D721Med (cell line): ENCODE measurements around the gene PRR36.

Experiments used
- DNase-seq: peaks from one replicate; pipeline ENCODE4 v3.0.0; 2011; ENCODE audit warnings: low spot score; ENCODE audit not compliant: insufficient read length
- FAIRE-seq: peaks from 2 replicates; lab custom pipeline; 2011; peaks lifted over from hg19 to GRCh38; lab: Jason Lieb, UNC
- CTCF ChIP-seq: IDR thresholded peaks from 2 replicates; pipeline ENCODE4 v1.5.1; 2012; ENCODE audit warnings: mild to moderate bottlenecking, control low read depth; ENCODE audit not compliant: insufficient read depth; ENCODE audit errors: missing control alignments

Gene PRR36

GRCh38 chr19:7869453-7869909 lies 4.7 kb downstream of the PRR36 start:
- TF ChIP-seq CTCF = no peak
- DNase-seq = no peak
- FAIRE-seq = no peak

GRCh38 chr19:7868671-7869452 lies 5.3 kb downstream of the PRR36 start:
- no peak for FAIRE-seq
- peak; percentile 80 for DNase-seq
- peak; percentile 33 for TF ChIP-seq CTCF

GRCh38 chr19:7868326-7868670 lies 5.9 kb downstream of the PRR36 start:
- DNase-seq = no peak
- no peak for FAIRE-seq
- no peak for TF ChIP-seq CTCF

- FAIRE-seq (no peak), DNase-seq (peak; percentile 18)
- no peak for TF ChIP-seq CTCF
Observed at GRCh38 chr19:7867092-7867844, 6.9 kb downstream of the PRR36 start.

GRCh38 chr19:7866399-7867091 lies 7.6 kb downstream of the PRR36 start:
- FAIRE-seq (no peak), DNase-seq (no peak)
- no peak for TF ChIP-seq CTCF

- no peak for FAIRE-seq
- DNase-seq = peak; percentile 20
Observed at GRCh38 chr19:7865262-7865911, 8.8 kb downstream of the PRR36 start.

More at GRCh38 chr19:7865262-7865911, 8.8 kb downstream of the PRR36 start:
- TF ChIP-seq CTCF = no peak
